Calu3 (cell line): ENCODE results near the gene NTMT2. TPM values are rescaled to one million over a fixed set of nuclear protein-coding genes. Genes with fewer than 3 reads are reported as not detected.

Source experiments
- BruUV-seq: library from RNA; stranded (reverse); fragments of 400-500 nt; replicated peaks from 2 replicates; lab custom pipeline; 2021; lab: Mats Ljungman, UMichigan
- CTCF ChIA-PET: fragments of 300-600 bp; sonication (Branson Sonifier 250); formaldehyde crosslinking; loops from one replicate; lab custom pipeline; 2022; ENCODE audit warnings: antibody characterized with exemption; lab: Charles Lee
- DNase-seq: peaks from one replicate; pipeline ENCODE4 v3.0.0; 2022
- H3K27ac Mint-ChIP-seq: one replicate; pipeline ENCODE4 v1.8.0; 2022; ENCODE audit warnings: mixed read lengths; ENCODE audit not compliant: unreplicated experiment
- H3K27me3 Mint-ChIP-seq: one replicate; pipeline ENCODE4 v1.8.0; 2022; ENCODE audit warnings: mixed read lengths; ENCODE audit not compliant: unreplicated experiment
- H3K36me3 Mint-ChIP-seq: one replicate; pipeline ENCODE4 v1.8.0; 2022; ENCODE audit warnings: mild to moderate bottlenecking, moderate library complexity, mixed read lengths; ENCODE audit not compliant: insufficient read depth, unreplicated experiment
- H3K4me1 Mint-ChIP-seq: one replicate; pipeline ENCODE4 v1.8.0; 2022; ENCODE audit warnings: mild to moderate bottlenecking, low read depth, mixed read lengths; ENCODE audit not compliant: unreplicated experiment
- H3K4me3 Mint-ChIP-seq: one replicate; pipeline ENCODE4 v1.8.0; 2022; ENCODE audit warnings: mild to moderate bottlenecking, low read depth, moderate library complexity, mixed read lengths; ENCODE audit not compliant: unreplicated experiment
- H3K9me3 Mint-ChIP-seq: one replicate; pipeline ENCODE4 v1.8.0; 2022; ENCODE audit warnings: low read depth, mixed read lengths; ENCODE audit not compliant: unreplicated experiment
- CTCF ChIP-seq: fragments of 200-600 bp; IDR thresholded peaks from one replicate; pipeline ENCODE4 v1.8.0; 2022; ENCODE audit warnings: antibody characterized with exemption; ENCODE audit not compliant: unreplicated experiment
- intact Hi-C: fragments of 100-400 bp; cut with micrococcal nuclease; formaldehyde crosslinking; loops from one replicate; pipeline ENCODE4 v1.10.0; 2022; ENCODE audit not compliant: unreplicated experiment
- total RNA-seq: library from RNA; stranded (reverse); gene quantifications from 2 replicates; pipeline ENCODE4 v1.2.3, GENCODE V29; 2022

NTMT2 gene
- total RNA-seq, 1 experiment from 2014 or later, result not detected

GRCh38 chr1:170204121-170204520 lies 58.4 kb downstream of the NTMT2 start:
- no TSS peak for BruUV-seq
- no peak for DNase-seq
- H3K27me3 Mint-ChIP-seq, result no peaks in the 10 kb centered on the region
- no peaks in the 10 kb centered on the region for H3K4me1 Mint-ChIP-seq
- H3K4me3 Mint-ChIP-seq, result no peak overlapping the region
- no peak for TF ChIP-seq CTCF
- H3K27ac Mint-ChIP-seq, result no peak overlapping the region
- intact Hi-C loops, result no loop called here
- H3K9me3 Mint-ChIP-seq, result peaks cover 9% of the 10 kb centered on the region
- CTCF ChIA-PET, result interaction anchor here (0.7 kb wide), 1 partner anchor 24 kb away, joined by 6 read pairs; no protein-coding TSS in a partner anchor
- H3K36me3 Mint-ChIP-seq, result no peaks in the 10 kb centered on the region

GRCh38 chr1:170205301-170205700 lies 59.5 kb downstream of the NTMT2 start:
- TF ChIP-seq CTCF, result no peak
- BruUV-seq, result no TSS peak
- CTCF ChIA-PET, result no interaction called here
- H3K27ac Mint-ChIP-seq, result no peak overlapping the region
- H3K4me3 Mint-ChIP-seq, result no peak overlapping the region
- intact Hi-C loops, result no loop called here
- DNase-seq, result no peak
- H3K36me3 Mint-ChIP-seq, result no peaks in the 10 kb centered on the region
- peaks cover 9% of the 10 kb centered on the region for H3K9me3 Mint-ChIP-seq
- H3K27me3 Mint-ChIP-seq, result no peaks in the 10 kb centered on the region
- no peaks in the 10 kb centered on the region for H3K4me1 Mint-ChIP-seq

- CTCF ChIA-PET, result no interaction called here
- H3K36me3 Mint-ChIP-seq, result no peaks in the 10 kb centered on the region
- intact Hi-C loops, result no loop called here
Observed at GRCh38 chr1:170209125-170209524, 63.4 kb downstream of the NTMT2 start.

GRCh38 chr1:170210142-170210541 lies 64.4 kb downstream of the NTMT2 start:
- no peak for TF ChIP-seq CTCF
- no TSS peak for BruUV-seq
- no peaks in the 10 kb centered on the region for H3K36me3 Mint-ChIP-seq
- H3K27ac Mint-ChIP-seq, result no peak overlapping the region
- no peak overlapping the region for H3K4me3 Mint-ChIP-seq
- intact Hi-C loops, result no loop called here
- no peaks in the 10 kb centered on the region for H3K4me1 Mint-ChIP-seq
- peaks cover 8% of the 10 kb centered on the region for H3K27me3 Mint-ChIP-seq
- DNase-seq, result no peak
- CTCF ChIA-PET, result no interaction called here
- H3K9me3 Mint-ChIP-seq, result peaks cover 7% of the 10 kb centered on the region

More at GRCh38 chr1:170209125-170209524, 63.4 kb downstream of the NTMT2 start:
- Mint-ChIP-seq H3K4me1 (no peaks in the 10 kb centered on the region), H3K9me3 (peaks cover 7% of the 10 kb centered on the region), H3K27ac (no peak overlapping the region), H3K27me3 (peaks cover 4% of the 10 kb centered on the region), H3K4me3 (no peak overlapping the region)
- TF ChIP-seq CTCF, result no peak
- BruUV-seq, result no TSS peak
- no peak for DNase-seq
